GM18858 (cell line): ENCODE results near the gene TCF7L2.

ENCODE experiments used
- ATAC-seq: cut with Tn5 transposase; IDR thresholded peaks from one replicate; pipeline ENCODE4 v1.9.1; 2021; ENCODE audit not compliant: unreplicated experiment

Gene TCF7L2

GRCh38 chr10:113118882-113119281 is 168.8 kb downstream of the TCF7L2 start:
- no peak for ATAC-seq

GRCh38 chr10:113119801-113120200 is 169.8 kb downstream of the TCF7L2 start:
- no peak for ATAC-seq

GRCh38 chr10:113121153-113121552 is 171.1 kb downstream of the TCF7L2 start:
- ATAC-seq = no peak

DNA sequence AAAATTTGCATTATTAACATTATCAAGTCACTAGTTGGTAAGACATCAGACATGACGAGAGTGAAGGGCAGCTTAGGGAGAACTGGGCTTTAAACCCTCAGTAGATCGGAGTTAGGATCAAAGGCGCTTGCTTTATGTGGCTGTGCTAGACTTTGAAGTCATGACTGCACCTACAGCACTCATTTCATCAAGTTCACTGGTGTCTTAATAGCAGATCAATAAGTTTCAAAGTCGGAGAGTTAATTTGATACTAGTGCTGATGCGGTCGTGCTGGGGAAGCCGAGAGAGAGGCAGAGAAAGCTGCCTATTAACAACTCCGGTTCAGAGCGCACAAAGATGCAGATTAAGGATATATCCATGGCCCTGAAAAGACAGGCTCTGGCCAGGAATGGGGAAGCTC is 172.9 kb downstream of the TCF7L2 start:
- ATAC-seq = no peak

DNA sequence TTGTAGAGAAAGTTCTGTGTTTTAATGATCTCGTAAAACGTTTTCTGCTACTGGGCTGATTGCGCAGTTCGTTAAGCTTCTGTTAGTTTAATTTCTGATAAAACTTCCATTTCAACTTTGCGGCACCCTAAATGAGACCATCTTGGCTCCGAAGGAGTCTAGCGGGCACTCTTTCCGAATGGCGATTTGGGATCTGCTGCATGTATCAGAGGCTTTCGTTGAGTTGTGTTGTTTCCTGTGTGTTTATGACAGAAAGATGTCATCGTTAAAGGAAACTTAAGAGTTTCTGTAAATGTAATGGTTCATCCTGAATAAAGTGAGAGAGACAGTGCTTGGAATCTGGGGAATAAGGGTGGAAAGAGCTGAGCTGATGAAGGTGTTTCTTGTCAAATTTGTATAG is 174.7 kb downstream of the TCF7L2 start:
- ATAC-seq = no peak

GRCh38 chr10:113125612-113126011 is 175.6 kb downstream of the TCF7L2 start:
- no peak for ATAC-seq

GRCh38 chr10:113126229-113127201 is 176.5 kb downstream of the TCF7L2 start:
- ATAC-seq = no peak

DNA sequence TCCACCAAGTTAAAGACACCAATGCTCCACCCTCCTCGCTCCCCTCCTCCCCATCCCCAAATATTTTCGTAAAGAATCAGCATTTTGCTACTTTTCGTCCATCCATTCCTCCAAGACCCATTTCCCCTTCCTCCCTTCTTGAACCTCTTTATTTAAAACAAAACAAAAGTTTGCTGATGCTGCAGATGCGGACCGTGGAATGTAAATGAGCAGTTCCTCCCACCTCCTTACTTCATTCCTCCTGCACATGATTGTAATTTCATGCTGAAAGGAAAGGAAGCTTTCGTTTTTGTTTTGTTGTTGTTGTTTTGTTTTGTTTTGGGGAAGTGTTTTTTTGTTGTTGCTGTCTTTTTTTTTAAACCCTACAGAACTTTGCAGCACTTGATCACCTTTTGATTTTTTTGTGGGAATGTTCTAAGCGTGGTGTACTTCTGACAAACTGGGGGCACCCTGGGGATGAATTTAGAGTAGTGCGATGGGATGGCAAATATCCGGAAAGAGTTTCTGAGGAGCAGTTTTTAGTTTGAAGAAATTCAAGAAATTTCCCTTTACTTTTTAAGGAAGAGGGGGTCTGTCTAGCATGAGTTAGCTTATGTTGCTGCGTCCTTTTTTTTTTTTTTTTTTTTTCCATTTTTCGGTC is 177.3 kb downstream of the TCF7L2 start:
- no peak for ATAC-seq

- ATAC-seq = no peak
These were observed 177.8 kb downstream of the TCF7L2 start for GRCh38 chr10:113127901-113128283.

DNA sequence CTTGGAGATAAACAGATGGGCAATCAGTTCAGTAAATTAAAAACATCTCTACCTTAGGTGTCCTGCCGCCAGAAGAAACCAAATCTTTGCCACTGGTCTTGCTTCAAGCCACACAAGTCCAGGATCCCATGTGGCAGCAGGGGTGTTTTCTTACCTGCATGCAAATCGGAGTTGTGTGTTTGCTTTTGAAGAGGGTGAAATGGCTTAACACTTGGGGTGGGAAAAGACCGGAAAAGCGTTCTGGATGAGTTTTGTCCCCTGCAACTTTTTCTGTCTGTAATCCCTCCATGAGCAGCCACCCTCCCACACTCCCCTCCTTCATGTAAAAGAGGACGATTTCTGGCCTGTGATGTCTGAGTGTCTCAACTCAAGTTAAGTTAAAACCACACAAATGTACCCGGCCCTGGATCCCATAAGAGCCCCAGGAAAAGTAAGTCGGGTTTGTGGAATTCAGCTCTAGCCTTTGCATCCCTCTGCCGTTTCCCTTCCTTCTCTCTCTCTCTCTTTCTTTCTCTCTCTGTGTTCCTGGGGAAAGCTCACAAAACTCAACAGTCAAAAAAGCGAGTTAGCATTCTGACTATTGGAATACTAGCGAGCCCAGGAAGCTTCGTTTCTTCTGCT is 178.5 kb downstream of the TCF7L2 start:
- ATAC-seq = no peak

DNA sequence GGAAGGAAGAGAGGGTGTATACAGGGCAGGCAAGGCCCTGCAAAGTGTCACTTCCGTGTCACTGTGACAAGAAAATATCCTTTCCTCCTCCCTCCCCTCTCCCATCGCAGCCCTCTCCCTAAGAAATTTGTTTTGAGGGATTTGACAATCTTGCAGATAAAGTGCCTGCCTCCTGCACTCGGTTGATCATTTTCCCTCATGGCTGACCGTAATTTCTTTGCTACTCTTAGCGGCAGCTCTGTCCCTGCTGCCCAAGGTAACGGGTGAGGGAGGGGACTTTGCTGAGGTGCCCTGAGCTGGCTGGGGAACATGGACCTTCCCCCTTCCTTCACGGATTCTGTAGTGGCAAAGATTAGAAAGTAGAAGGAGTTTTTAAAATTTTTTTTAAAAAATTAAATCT is 179.1 kb downstream of the TCF7L2 start:
- ATAC-seq = no peak

- no peak for ATAC-seq
These were observed 180.1 kb downstream of the TCF7L2 start for GRCh38 chr10:113130014-113130641.

GRCh38 chr10:113131613-113132261 is 181.7 kb downstream of the TCF7L2 start:
- ATAC-seq = no peak

DNA sequence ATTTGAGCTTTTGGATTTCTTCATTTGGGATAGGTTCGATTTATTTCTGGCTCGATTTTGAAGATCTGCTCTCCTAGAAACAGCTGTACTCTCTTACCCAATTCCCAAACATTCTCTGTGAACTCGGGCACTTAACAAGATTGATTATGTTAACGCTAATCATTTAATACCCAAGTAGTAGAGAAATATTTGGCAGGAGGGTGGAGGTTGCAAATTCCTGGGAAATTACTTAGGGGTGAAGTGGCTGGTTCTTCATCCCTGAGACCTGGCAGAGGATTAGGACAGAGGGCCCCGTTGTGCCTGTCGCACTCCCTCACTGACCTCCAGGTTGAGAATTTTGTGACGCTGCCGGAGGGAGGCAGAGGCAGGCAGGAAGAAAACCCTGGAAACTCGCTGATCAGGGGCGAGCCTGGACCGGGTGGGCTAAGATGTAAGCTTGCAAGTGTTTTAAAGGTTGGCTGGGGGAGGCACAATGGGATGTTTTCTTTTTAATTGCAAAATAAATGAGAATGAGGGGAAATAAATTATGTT is 182.6 kb downstream of the TCF7L2 start:
- ATAC-seq = no peak

DNA sequence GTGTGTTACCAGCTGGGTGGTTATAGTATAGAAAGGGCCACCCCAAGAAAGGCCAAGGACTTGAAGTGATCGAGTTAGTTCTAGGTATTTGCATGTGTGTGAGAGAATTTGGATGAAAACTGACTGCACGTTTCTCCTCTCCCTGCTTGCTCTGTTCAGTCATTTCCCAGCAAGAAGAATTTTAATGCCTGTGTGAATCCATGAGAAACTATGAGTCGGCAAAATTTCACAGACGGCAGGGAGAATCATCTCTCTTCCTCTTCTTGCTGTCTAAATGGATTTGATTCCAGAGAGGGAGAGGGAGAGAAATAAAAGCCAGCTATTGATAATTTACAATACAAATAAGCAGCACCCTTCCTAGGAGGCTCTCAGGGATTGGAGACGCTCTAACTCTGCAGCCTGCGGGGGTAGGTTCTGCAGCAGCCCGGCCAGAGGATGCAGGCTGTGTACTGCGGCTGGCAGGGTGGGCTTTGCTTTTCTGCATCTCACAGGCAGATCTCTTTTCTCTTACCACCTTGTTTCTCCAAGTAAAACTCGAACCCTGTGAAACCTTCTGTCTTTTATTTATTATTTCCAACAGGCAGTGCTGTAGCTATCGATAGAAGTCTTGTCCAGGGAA is 183.6 kb downstream of the TCF7L2 start:
- ATAC-seq = no peak

DNA sequence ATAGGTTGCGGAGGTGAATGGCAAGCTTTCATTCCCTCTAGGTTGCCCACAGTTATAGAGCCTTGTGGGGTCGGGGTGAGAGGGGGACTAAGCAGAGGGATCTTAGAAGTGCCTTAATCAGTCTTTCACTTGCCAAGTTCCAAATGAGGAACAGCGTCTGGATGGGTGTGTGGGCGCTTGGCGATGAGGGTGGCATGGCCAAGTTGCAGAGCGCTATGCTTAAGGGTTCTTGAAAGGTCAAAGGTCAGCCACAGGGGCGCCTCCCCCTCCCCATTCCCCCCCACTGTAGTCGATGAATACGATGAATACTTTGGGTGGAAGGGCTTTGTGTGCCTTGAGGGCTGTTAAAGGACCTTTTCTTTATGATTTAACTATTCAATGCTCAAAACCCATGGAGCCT is 185.0 kb downstream of the TCF7L2 start:
- no peak for ATAC-seq

GRCh38 chr10:113137941-113138685 is 188.1 kb downstream of the TCF7L2 start:
- no peak for ATAC-seq

DNA sequence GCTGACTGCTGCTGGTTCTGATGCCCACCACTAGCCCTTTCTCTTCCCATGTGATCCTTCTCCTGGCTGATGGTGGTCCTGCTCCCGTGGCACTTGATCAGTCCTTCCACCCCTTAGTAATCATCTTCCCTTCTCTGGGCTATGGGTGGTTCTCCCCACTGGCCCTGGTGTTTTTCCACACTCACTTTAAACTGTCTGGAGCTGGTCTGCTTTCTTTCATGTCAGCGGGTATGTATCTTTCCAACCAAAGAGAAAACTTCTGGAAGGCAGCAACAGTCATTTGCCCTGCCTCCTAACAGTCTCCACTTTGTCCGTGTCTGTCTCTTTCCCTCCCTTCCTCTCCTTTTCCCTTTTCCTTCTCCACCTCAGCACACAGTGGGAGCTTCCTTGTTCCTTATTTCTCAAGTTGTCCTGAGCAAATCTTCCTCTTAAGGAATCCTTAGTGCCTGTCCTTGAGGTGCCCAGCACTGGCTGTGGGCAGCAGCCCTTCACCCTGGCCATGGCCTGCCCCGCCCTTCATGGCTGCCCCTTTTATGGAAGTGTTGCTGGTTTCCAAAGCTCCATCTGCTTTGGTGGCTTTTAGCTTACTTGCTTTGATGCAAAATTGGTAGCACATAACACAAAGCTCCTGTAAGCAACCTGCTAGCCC is 189.0 kb downstream of the TCF7L2 start:
- ATAC-seq = no peak

GRCh38 chr10:113139699-113140098 is 189.7 kb downstream of the TCF7L2 start:
- ATAC-seq = no peak
